Measurements from ENCODE around the gene CLDN9.
A peak's percentile ranks its signal among the peaks of the same experiment; 100 is the strongest.

GRCh38 chr16:3029491-3030221 lies 16.9 kb downstream of the CLDN9 start:
- TF ChIP-seq POLR2A (IDR thresholded peaks at IDR 0.05), result no peak
- peak in 1 of 3 donors; percentile 54 for TF ChIP-seq POLR2AphosphoS5 (IDR thresholded peaks at IDR 0.05)
- TF ChIP-seq, protein P1, sequence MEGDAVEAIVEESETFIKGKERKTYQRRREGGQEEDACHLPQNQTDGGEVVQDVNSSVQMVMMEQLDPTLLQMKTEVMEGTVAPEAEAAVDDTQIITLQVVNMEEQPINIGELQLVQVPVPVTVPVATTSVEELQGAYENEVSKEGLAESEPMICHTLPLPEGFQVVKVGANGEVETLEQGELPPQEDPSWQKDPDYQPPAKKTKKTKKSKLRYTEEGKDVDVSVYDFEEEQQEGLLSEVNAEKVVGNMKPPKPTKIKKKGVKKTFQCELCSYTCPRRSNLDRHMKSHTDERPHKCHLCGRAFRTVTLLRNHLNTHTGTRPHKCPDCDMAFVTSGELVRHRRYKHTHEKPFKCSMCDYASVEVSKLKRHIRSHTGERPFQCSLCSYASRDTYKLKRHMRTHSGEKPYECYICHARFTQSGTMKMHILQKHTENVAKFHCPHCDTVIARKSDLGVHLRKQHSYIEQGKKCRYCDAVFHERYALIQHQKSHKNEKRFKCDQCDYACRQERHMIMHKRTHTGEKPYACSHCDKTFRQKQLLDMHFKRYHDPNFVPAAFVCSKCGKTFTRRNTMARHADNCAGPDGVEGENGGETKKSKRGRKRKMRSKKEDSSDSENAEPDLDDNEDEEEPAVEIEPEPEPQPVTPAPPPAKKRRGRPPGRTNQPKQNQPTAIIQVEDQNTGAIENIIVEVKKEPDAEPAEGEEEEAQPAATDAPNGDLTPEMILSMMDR (IDR thresholded peaks at IDR 0.05 in 8 of 11, conservative IDR thresholded peaks at IDR 0.05 in 3 of 11), result no peak

Data from spleen (tissue), 7 donors.